HG03354 (cell line): ENCODE measurements around the gene HSPG2.
"Not testable (repeated sequence)": the region's sequence is repeated elsewhere in the genome, so short reads cannot be mapped to it uniquely, and the experiment has no call there.

Experiments
- ATAC-seq: cut with Tn5 transposase; IDR thresholded peaks from one replicate; pipeline ENCODE4 v1.9.1; 2021; ENCODE audit warnings: mild to moderate bottlenecking; ENCODE audit not compliant: unreplicated experiment, poor library complexity, severe bottlenecking

The HSPG2 gene

DNA sequence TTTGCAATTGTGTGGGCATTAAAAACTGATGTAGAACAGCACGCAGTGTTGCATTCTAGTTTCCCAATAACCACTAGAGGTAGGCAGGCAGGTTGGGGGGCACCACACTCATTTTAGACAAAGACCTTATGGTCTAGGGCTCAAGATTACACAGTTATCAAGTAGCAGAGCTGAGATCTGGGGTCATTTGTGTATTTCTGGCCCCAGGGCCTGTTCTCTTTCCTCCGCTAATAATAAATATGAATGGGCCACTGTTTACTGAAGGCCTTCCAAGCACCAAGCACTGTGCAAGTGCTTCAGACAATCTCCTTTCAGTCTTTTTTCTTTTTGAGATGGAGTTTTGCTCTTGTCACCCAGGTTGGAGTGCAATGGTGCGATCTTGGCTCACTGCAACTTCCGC, 101.1 kb downstream of the HSPG2 start:
- no peak for ATAC-seq

DNA sequence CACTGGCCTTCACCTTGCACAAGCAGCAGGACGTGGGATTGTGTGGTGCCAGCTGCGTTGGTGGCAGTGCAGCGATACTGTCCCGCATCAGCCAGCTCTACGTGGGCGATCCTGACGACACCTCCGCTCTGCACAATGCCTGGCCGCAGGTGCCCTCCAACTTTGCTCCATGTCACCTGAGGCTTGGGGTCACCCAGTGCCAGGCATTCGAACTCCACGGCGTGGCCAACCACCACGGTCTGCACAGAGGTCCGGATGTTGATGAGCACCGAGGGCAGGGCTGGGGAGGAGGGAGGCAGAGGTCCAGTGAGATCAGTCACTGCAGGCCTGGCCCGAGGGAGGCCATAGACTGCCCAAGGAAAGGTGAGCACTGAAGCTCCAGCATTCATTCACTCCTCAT, 102.4 kb downstream of the HSPG2 start:
- no peak for ATAC-seq

DNA sequence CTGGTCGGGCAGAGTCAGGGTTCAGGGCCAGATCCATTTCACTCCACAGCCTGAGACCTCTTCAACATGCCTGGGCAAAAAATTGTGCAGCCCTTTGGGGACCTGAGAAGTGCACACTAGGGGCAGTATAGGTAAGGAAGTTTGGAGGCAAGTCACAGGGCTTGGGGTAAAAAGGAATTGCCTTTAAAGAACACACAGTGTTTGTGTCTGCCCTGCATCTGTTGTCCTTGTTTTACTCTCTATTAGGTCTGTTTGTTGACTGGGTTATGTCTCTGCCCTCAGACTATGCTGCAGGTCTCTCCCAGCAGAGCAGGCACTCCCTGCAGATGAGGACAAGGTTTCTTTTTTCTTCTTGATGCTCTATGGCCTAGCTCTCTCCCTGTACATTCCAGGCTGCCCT, 103.0 kb downstream of the HSPG2 start:
- no peak for ATAC-seq

DNA sequence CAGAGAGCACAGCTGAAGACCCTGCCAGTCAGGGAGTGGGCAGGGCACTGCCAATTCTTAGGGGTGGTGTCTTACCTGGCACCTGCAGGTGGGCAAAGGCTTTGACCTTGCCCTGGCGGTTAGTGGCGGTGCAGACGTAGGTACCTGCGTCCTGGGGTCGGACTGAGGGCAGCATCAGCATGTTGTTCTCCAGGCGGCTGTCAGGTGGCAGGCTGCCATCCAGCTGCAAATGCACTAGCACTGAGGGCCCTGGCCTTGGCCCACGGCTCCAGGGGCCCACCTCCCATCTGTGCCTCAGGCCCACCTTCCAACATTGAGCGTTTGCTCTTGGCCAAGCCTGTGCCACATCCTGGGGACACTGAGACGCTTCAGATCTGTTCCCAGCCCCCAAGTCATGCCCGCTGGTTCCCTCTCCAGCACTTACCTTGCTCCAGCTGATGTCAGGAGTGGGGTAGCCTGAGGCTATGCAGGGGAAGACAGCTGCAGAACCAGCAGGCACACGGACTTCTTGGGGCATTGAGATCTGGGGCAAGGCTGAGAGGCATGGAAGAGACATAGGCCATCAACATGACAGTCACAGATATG, 103.6 kb downstream of the HSPG2 start:
- ATAC-seq = no peak

DNA sequence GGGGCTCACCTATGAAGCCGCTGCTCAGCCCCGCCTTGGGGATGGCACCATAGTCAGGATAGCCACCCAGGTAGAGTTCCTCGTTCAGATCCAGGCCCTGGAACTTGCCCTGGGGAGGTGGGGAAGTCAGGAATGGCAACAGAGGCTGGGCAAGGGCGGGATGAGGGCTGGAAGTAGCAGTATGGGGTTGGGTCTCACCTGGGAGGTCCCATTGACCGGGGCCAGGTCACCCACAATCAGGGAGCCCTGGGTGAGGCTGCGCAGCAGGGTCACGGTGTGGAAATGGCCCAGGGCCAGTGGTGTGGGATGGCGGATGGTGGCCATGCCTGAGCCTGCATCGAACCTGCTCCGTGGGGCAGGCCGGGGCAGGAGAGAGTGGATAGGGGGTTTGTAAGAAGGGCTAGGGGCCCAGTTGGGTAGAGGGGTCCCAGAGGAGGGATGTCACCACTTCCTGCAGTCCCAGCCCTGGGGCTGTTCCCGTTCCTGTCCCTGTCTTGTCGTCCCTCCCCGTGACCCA, 105.6 kb downstream of the HSPG2 start:
- ATAC-seq = no peak

DNA sequence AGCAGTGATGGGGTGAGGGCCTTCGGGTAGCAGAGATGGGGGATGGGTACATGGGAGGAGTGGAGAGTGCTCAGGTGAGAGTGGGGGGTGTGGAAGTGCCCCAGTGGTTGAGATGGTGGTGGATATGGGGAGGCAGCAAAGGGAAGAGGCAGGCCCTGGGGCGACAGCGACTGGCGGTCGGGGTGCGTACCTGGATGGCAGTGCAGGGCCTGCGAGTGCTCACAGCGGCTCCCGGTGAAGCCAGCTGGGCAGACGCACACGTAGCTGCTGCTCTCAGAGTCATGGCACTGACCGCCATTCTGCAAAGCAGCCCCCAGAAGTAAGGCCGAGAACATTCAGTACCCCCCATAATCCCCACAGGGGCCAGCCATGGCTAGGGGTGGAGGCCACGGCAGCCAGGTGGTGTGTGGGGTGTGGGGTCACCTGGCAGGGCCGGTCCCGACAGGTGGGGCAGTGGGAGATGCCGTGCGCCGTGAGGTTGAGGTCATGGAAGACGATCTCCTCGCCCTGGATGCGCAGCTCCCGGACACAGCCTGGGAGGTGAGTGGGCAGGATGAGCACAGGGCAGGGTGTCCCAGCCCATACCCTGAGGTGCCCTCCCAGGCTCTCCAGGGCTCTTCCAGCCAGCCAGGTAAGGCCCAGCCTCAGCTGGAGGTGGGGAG, 106.2 kb downstream of the HSPG2 start:
- ATAC-seq = no peak

DNA sequence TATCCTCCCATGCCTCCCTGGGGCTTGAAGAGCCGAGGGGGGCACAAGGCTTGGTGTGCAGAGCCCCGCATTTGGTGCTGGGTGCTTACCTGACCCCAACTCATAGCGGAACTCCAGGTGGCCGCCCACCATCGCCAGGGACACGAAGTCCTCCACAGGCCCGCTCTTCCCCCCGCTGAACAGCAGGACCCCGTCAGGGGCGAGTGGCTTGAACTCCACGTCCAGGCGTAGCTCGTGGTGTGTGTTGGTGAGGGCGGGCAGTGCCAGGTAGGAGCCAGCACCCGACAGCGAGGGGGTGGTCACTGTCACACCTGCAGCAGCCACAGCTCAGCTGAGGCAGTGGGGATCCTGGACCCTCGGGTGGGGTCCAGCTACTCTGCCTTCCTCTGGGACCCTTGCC, 107.8 kb downstream of the HSPG2 start:
- no peak for ATAC-seq

DNA sequence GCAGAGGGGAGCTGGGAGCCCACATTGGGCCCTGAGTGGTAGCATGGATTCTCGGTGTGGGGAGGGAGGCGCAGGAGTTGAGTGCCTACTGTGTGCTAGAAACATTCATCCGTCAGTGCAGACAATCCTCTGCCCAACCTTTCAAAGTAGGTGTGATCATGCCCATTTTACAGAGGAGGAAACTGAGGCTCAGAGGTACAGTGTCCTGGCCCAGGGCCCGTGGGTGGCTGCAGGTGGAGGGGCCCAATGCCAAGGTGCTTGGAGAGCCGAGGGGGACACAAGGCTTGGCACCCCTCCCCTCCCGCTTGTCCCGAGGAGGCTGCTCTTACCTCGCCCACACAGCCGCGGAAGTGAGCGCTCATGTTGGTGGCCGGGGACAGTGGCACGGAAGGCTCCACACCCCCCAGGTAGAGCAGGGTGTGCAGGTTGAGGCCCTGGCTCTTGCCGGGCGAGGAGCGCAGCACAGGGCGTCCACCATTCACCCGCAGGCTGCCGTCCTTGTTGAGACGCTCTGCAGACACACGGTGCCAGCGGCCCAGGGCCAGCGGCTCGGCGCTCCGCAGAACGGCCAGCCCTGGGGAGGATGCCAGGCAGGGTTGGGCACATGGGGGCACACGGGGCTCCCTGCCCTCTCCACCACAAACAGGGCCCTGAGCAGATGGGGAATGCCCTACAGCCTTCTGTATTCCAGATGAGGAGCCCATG, 108.5 kb downstream of the HSPG2 start:
- ATAC-seq = no peak

DNA sequence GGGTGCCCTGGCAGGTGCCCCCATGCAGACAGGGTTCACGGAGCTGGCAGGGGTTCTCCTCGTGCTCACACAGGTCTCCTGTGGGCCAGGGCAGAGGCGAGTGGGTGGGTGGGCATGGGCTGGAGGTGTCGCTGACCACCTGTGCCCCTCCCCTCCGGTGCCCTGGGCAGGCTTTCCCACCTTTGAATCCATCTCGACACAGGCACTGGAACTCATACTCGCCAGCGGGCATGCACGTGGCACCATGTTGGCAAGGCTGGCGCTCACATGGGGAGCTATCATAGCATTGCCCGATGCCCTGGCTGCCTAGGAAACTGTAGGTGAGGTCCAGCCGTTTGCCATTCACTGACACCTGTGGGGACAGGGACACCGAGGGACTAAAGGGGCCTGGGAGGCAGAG, 109.0 kb downstream of the HSPG2 start:
- ATAC-seq = no peak

DNA sequence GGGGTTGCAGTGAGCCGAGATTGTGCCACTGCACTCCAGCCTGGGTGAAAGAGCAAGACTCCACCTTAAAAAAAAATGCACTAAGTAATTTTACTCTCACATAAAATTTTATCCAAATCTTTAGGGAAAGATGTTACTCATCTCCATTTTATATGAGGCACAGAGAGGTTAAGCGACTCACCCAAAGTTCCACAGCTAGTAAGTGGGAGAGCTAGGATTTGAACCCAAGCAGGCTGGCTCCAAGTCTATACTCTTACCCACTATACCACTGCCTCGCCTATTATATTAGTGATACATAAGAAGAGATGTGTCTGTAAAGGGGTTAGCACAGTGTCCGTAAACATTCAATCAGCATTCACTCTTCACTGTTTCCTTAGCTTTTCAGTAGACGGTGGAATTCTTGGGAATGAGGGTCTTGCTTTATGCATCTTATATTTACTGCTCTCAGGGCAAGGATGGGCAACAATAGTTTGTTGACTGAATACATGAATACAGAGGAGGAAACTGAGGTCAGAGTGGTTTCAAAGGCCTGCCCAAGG, 109.9 kb downstream of the HSPG2 start:
- no peak for ATAC-seq

DNA sequence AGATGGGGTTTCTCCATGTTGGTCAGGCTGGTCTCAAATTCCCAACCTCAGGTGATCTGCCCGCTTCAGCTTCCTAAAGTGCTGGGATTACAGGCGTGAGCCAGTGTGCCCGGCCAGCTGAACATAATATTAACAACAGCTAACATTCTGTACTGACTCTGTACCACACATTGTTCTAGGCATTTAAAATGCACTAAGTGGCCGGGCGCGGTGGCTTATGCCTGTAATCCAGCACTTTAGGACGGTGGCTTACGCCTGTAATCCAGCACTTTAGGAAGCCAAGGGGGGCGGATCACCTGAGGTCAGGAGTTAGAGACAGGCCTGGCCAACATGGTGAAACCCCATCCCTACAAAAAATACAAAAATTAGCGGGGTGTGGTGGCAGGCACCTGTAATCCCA, 110.4 kb downstream of the HSPG2 start:
- not testable (repeated sequence) for ATAC-seq

DNA sequence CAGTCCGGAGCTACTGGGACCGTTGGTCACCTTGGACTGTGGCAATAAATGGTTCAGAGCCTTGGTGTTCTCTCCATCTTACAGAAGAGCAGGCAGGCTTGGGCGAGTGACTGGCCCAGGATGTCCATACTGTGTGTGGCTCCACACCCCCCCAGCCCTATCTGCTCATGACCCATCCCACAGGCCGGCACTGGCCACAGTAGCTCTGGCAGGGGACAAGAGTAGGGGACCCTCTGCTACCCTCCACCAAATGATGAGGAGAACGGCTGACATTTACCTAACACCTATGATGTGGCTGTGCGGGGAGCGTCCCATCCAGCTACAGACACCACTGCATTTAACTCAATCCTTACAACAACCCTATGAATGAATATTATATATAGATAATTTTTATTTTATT, 111.7 kb downstream of the HSPG2 start:
- ATAC-seq = no peak

DNA sequence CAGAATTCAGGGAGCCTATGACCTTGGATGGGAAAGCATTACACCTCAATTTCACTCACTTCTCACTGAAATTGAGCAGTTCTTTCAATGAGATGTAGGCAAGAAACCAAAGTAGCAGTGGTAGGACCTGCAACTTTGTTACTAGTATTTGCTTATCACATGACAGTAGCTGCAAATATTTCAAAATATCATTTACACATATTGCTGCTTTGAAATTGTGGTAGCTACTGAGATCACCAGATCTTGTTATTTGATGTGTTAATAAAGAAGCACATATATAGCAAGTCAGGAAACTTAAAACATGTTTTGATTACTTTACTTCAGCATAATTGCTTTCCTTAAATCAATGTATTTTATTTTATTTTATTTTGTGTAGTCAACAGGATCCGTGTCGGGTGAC, 112.2 kb downstream of the HSPG2 start:
- ATAC-seq = no peak

DNA sequence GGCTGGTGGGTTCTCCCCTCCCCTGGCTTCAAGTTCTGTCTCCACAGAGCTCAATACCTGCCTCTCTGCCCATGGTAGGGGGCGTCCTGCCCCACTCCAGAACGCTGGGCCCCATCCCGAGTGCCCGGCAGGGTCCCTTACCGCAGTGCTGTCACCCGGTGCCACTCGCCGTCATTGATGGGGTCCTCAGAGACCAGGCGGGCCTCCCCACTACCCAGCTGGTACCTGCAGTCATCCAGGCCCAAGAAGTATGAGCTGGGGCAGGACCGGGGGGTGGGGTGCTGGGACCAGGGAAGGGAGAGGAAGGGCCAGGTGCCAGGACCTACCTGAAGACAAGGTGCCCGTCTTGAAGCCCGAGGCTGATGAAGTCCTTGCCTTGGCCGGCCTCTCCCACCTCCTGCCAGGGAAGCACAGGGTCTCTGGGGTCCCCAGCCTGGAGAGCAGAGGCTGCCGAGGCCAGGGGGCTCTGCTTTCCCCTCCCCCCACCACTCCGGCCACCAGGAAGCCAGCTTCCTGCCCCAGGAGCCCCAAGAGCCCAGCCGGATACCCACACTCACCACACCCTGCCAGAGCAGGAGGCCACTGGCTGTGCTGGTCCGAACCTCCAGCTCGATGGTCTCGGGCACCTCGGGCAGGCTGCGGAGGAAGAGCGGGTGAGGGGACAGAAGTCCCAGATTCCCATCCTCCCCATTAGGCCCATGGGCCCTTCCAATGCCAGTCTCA, 113.0 kb downstream of the HSPG2 start:
- ATAC-seq = no peak

DNA sequence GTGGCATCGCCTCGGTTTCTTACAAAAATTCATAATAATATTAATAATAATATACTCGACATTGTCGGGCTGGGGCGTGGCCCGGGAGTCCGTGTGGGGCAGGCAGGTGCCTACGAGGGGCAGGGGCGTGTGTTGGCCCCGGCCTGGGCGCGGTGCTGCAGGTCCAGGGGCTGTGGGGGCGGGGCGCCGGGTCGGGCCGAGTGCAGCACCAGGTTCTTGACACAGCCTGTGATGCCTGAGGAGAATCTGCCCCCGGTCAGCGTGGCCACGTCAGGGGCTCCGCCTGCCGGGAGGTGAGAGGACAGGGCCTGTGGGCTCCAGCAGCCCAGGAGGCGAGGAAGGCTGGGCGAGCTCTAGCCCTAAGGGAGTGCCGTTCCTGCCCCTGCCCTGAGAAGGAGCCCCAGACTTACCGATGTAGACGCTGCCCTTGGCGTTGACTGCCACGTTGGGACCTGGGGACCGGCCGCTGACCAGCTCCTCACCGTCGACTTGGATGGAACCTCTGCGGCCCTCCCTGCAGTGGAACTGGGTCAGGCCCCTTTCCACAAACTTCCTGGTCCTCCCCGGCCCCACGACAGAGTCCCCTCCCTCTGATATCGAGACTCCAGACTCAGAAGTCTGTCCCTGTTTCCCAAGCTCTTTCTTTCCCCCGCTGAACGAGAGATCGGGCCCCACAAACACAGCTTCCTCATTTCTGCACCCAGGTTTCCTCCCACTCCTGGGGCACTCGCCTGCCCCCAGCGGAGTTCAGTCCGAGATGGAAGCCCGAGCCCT, 113.7 kb downstream of the HSPG2 start:
- no peak for ATAC-seq

DNA sequence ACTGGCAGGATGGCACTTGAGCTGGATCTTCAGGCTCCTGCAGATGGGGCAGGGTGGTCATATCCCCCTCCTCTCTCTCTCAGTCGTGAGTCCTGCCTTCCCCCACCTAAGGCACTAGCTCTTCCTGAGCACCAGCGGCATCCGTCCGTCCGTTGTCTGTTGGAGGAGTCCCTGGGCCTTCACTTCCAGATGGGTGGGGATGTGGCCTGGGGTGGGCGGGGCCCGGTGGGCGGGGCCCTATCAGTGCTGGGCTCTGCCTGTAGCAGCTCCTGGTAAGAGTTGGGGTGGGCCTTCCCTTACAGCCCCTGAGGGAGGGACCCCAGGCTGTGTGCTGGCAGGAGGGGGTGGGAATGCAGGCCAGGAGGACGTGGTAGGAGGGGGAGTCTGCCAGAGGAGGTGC, 114.8 kb downstream of the HSPG2 start:
- no peak for ATAC-seq

DNA sequence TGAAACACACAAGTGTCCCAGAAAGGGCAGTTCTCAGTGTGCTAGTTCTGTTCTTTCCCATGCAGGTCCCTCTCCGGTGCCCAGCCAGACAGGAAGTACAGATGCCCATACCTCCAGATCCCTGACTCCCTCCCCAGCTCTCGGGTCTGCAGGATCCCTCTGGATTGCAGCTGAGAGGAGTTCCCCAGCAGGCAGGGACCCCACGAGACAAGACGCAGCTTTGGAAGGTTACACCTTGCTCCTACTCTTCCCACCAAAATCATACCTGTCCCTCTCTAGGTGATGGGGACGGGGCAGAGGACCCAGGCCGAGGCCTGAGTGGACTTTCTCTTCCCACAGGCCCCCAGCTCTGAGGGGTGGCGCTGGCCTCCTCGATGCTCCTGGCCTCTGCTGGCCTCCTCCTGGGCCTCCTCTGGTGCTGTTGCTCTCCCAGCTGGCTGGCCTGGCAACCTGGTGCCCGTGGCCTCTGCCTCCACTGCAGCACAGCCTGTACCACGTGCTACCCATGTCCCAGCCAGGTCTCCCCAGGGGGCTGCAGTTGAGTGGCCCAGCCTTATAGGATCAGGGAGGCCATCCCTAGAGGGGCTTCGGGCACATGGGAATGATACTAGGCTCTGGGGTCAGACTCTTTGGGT, 115.6 kb downstream of the HSPG2 start:
- no peak for ATAC-seq

DNA sequence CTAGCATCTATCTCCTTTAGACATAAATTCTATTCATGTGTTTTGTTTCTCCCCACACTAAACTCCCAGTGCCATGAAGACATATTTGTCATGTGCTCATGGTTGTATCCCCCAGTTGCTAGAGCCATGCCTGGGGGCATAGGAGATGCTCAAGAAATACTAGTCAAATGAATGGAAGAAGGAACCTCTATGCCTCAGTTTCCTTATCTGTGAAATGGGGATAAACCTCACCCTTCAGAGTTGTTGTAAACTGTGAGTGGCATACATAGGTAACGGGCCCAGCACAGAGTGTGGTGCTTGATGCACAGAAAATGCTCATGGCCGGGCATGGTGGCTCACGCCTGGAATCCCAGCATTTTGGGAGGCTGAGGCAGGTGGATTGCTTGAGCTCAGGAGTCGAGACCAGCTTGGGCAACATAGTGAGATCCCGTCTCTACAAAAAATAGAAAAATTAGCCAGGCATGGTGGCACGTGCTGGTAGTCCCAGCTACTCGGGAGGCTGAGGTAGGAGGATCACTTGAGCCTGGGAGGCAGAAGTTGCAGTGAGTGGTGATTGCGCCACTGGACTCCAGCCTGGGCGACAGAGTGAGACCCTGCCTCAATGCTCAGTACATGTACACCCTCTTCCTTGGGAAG, 116.4 kb downstream of the HSPG2 start:
- no peak for ATAC-seq

DNA sequence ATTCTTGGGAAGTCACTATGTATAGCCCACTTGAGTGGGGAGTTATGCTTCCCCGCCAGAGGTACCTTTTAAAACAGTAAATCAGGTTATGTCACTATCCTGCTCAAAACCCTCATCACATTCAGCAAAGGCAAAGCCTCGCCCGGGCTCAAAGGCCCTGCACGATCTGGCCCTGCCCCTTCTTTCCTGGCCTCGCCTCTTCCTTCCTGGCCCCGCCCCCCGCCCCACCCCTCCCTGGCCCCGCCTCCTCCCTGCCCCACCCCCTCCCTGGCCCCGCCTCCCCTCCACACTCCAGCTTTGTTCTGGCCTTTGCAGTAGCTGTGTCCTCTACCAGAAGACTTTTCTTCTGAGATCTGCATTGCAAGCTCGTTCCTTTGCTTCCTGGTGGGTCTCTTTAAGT, 118.5 kb downstream of the HSPG2 start:
- ATAC-seq = no peak
